ENCODE data around the gene LRRC8D. TPM values are rescaled to one million over a fixed set of nuclear protein-coding genes. Genes with fewer than 3 reads are reported as not detected.

LRRC8D gene
- total and polyA plus RNA-seq, 2 experiments from 2014 or later = 10.1 to 13.8 TPM

DNA sequence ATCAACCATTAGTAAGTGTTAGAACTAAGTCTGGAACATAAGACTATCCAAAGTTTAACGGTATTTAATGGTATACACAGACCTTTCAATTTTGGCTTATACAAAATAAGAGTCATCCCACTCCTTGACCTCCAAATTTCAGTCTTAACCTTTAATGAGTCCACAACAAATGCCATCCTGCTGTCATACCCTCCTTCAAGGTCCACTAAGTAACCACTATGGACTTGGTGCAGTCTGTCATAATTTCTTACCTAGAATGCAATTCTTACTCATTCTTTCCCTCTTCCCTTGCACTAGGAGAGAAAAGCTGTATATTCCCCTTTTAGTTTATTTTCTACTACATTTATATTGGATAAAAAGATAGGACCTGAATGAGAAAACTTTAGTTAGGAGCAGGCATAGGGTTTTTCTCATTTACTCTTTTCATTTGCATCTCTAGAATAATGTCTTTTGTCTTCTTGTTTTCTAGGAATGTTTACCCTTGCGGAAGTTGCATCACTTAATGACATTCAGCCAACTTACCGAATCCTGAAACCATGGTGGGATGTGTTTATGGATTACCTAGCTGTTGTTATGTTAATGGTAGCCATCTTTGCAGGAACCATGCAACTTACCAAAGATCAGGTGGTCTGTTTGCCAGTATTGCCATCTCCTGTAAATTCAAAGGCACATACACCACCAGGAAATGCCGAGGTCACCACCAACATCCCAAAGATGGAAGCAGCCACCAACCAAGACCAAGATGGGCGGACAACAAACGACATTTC lies 111.9 kb downstream of the LRRC8D start:
- TF ChIP-seq, protein P1, sequence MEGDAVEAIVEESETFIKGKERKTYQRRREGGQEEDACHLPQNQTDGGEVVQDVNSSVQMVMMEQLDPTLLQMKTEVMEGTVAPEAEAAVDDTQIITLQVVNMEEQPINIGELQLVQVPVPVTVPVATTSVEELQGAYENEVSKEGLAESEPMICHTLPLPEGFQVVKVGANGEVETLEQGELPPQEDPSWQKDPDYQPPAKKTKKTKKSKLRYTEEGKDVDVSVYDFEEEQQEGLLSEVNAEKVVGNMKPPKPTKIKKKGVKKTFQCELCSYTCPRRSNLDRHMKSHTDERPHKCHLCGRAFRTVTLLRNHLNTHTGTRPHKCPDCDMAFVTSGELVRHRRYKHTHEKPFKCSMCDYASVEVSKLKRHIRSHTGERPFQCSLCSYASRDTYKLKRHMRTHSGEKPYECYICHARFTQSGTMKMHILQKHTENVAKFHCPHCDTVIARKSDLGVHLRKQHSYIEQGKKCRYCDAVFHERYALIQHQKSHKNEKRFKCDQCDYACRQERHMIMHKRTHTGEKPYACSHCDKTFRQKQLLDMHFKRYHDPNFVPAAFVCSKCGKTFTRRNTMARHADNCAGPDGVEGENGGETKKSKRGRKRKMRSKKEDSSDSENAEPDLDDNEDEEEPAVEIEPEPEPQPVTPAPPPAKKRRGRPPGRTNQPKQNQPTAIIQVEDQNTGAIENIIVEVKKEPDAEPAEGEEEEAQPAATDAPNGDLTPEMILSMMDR (IDR thresholded peaks at IDR 0.05; ENCODE audit: low read depth, low read length) = no peak
- Histone ChIP-seq H3K27me3 (no peaks in the 10 kb centered on the region), H3K4me1 (ENCODE audit: low read depth) (peaks cover 23% of the 10 kb centered on the region), H3K9me3 (ENCODE audit: low read depth) (no peaks in the 10 kb centered on the region), H3K27ac (no peak overlapping the region), H3K36me3 (peaks cover 7% of the 10 kb centered on the region), H3K4me3 (no peak overlapping the region)
- no peak for DNase-seq (ENCODE audit: low read depth in 1 of 2, low spot score in 1 of 2)

DNA sequence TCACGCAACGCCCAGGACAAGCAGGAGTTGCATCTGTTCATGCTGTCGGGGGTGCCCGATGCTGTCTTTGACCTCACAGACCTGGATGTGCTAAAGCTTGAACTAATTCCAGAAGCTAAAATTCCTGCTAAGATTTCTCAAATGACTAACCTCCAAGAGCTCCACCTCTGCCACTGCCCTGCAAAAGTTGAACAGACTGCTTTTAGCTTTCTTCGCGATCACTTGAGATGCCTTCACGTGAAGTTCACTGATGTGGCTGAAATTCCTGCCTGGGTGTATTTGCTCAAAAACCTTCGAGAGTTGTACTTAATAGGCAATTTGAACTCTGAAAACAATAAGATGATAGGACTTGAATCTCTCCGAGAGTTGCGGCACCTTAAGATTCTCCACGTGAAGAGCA lies 113.6 kb downstream of the LRRC8D start:
- Histone ChIP-seq H3K9me3 (ENCODE audit: low read depth) (no peaks in the 10 kb centered on the region), H3K4me1 (ENCODE audit: low read depth) (peaks cover 11% of the 10 kb centered on the region), H3K27me3 (no peaks in the 10 kb centered on the region), H3K4me3 (no peak overlapping the region), H3K27ac (no peak overlapping the region), H3K36me3 (peaks cover 7% of the 10 kb centered on the region)
- TF ChIP-seq, protein P1 (IDR thresholded peaks at IDR 0.05; ENCODE audit: low read depth, low read length) = no peak
- no peak for DNase-seq (ENCODE audit: low read depth in 1 of 2, low spot score in 1 of 2)

DNA sequence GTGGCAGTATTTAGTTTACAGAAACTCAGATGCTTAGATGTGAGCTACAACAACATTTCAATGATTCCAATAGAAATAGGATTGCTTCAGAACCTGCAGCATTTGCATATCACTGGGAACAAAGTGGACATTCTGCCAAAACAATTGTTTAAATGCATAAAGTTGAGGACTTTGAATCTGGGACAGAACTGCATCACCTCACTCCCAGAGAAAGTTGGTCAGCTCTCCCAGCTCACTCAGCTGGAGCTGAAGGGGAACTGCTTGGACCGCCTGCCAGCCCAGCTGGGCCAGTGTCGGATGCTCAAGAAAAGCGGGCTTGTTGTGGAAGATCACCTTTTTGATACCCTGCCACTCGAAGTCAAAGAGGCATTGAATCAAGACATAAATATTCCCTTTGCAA lies 114.4 kb downstream of the LRRC8D start:
- H3K9me3 ChIP-seq (ENCODE audit: low read depth) = no peaks in the 10 kb centered on the region
- H3K27me3 ChIP-seq = no peaks in the 10 kb centered on the region
- H3K27ac ChIP-seq = no peak overlapping the region
- peaks cover 7% of the 10 kb centered on the region for H3K36me3 ChIP-seq
- TF ChIP-seq, protein P1 (IDR thresholded peaks at IDR 0.05; ENCODE audit: low read depth, low read length) = no peak
- no peak for DNase-seq (ENCODE audit: low read depth in 1 of 2, low spot score in 1 of 2)
- H3K4me1 ChIP-seq (ENCODE audit: low read depth) = peaks cover 11% of the 10 kb centered on the region
- no peak overlapping the region for H3K4me3 ChIP-seq

DNA sequence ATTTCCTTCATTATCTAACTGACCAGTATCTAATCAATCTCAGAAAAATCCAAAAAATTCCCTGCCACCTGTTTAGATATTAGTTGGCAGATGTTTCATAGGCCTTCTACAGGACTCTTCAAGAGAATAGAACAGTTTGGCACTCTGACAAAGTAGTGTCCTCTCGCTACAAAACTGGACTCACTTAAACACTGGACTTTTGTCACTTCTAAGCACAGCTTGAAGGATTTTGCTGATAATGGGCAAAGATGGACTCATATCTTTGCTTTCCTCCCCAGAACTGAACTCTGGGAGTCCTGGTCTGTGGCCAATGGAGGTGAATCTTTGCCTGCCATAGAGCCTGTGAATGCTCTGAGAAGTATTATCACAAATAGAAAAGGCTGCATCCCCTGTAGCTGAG lies 115.9 kb downstream of the LRRC8D start:
- TF ChIP-seq, protein P1 (IDR thresholded peaks at IDR 0.05; ENCODE audit: low read depth, low read length) = no peak
- DNase-seq (ENCODE audit: low read depth in 1 of 2, low spot score in 1 of 2) = no peak
- H3K4me1 ChIP-seq (ENCODE audit: low read depth) = peaks cover 6% of the 10 kb centered on the region

DNA sequence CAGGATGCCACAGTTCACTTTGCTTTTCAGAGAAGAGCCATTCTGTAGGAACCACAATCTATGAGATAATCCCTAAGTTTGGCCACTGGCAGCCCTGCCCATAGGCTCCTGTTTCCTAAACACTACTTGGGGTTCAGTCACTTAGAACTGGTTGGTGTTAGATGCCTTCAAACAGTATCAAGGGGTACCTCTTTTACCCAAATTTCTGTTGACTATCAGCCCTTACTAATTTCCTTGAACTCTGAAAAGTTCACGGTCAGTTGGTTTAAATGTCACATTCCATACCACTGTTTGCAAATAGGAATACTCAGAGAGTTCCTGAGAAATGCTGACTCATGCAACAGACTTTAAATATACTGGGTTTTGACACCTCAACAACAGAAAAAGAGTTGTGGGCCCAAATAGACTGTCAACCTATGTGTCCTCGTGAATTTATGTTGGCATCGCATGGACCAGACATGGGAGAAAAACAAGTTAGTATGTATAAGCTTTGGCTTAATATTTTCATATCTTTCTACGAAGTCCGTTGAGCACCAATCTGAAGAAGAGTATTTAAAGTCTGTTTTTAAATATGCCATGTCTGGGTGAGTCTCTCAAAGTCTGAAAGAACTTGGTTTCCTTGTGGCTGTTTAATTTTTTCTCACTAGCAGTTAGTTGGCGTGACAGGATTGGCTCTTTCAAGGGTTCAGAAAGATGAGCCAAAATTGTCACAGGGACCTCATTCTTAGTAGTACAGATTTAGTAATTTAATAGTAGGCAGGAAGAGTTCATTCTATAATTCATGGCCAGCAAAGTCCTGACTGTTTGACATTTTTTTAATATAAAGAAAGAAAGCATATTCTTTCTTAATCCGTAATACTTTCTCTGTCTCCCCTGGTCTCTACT lies 117.6 kb downstream of the LRRC8D start:
- Histone ChIP-seq H3K9me3 (ENCODE audit: low read depth) (no peaks in the 10 kb centered on the region), H3K4me1 (ENCODE audit: low read depth) (peaks cover 9% of the 10 kb centered on the region), H3K36me3 (peaks cover 7% of the 10 kb centered on the region), H3K27ac (no peak overlapping the region), H3K4me3 (no peak overlapping the region), H3K27me3 (no peaks in the 10 kb centered on the region)
- TF ChIP-seq, protein P1 (IDR thresholded peaks at IDR 0.05; ENCODE audit: low read depth, low read length) = no peak
- peak in 1 of 2 donors; percentile 61 for DNase-seq (ENCODE audit: low read depth in 1 of 2, low spot score in 1 of 2)

More for the DNA sequence above, 115.9 kb downstream of the LRRC8D start:
- Histone ChIP-seq H3K9me3 (ENCODE audit: low read depth) (no peaks in the 10 kb centered on the region), H3K27ac (no peak overlapping the region), H3K36me3 (peaks cover 7% of the 10 kb centered on the region), H3K4me3 (no peak overlapping the region), H3K27me3 (no peaks in the 10 kb centered on the region)

Data from cardiac muscle cell (in vitro differentiated cells and primary cell).